PC-3 (cell line): ENCODE data around the gene GALNT10. TPM values are rescaled to one million over a fixed set of nuclear protein-coding genes. Genes with fewer than 3 reads are reported as not detected.

Experiments used
- ATAC-seq: fragments of 200-7000 bp; cut with Tn5 transposase; 2 replicates; pipeline ENCODE4 v1.9.1; 2020; ENCODE audit warnings: mild to moderate bottlenecking, moderate library complexity
- BruUV-seq: library from RNA; stranded (reverse); fragments of 400-500 nt; replicated peaks from 2 replicates; lab custom pipeline; 2021; lab: Mats Ljungman, UMichigan
- CTCF ChIA-PET: fragments of 300-600 bp; sonication (Branson Sonifier 250); formaldehyde crosslinking; loops from one replicate; lab custom pipeline; 2022; ENCODE audit warnings: antibody characterized with exemption; lab: Charles Lee
- POLR2A ChIA-PET: fragments of 300-600 bp; sonication (Branson Sonifier 250); formaldehyde crosslinking; loops from one replicate; lab custom pipeline; 2022; ENCODE audit warnings: antibody characterized with exemption; ENCODE audit not compliant: unreplicated experiment; lab: Charles Lee
- DNase-seq: peaks from one replicate; pipeline ENCODE4 v3.0.0-alpha.2; 2015
- H2AFZ ChIP-seq: fragments of 300-600 bp; sonication (generic); 2 replicates; pipeline ENCODE4 v1.6.0; 2016; ENCODE audit warnings: antibody characterized with exemption, low read length
- H3F3A ChIP-seq: fragments of 300-600 bp; sonication (generic); one replicate; pipeline ENCODE4 v1.6.0; 2017; ENCODE audit warnings: antibody characterized with exemption, low read length, control low read depth, mild to moderate bottlenecking; ENCODE audit not compliant: unreplicated experiment
- H3K27ac ChIP-seq: fragments of 300-600 bp; sonication (generic); 2 replicates; pipeline ENCODE4 v1.5.1; 2016; ENCODE audit warnings: mild to moderate bottlenecking, low read length
- H3K27me3 ChIP-seq: fragments of 300-600 bp; sonication (generic); 2 replicates; pipeline ENCODE4 v1.6.1; 2016; ENCODE audit warnings: low read length, mixed read lengths
- H3K36me3 ChIP-seq: fragments of 300-600 bp; sonication (generic); 2 replicates; pipeline ENCODE4 v1.6.1; 2016; ENCODE audit warnings: low read depth, mixed run types, low read length, mixed read lengths
- H3K4me1 ChIP-seq: fragments of 300-600 bp; sonication (generic); 2 replicates; pipeline ENCODE4 v1.5.1; 2016; ENCODE audit warnings: low read length; ENCODE audit not compliant: insufficient read depth
- H3K4me2 ChIP-seq: fragments of 300-600 bp; sonication (generic); 2 replicates; pipeline ENCODE4 v1.6.0; 2016; ENCODE audit warnings: low read length
- H3K4me3 ChIP-seq: fragments of 300-600 bp; sonication (generic); 2 replicates; pipeline ENCODE4 v1.5.1; 2016; ENCODE audit warnings: mild to moderate bottlenecking, low read length, mixed read lengths
- H3K79me2 ChIP-seq: fragments of 300-600 bp; sonication (generic); 2 replicates; pipeline ENCODE4 v1.6.1; 2017; ENCODE audit warnings: low read length, mixed read lengths
- H3K9ac ChIP-seq: fragments of 300-600 bp; sonication (generic); 2 replicates; pipeline ENCODE4 v1.6.0; 2016; ENCODE audit warnings: mild to moderate bottlenecking, low read length
- H3K9me2 ChIP-seq: fragments of 300-600 bp; sonication (generic); replicated peaks from 2 replicates; pipeline ENCODE4 v1.6.1; 2016; ENCODE audit warnings: mixed run types, low read length, mixed read lengths
- H3K9me3 ChIP-seq: fragments of 300-600 bp; sonication (generic); 2 replicates; pipeline ENCODE4 v1.6.1; 2016; ENCODE audit warnings: low read length, mixed read lengths
- H4K20me1 ChIP-seq: fragments of 300-600 bp; sonication (generic); 2 replicates; pipeline ENCODE4 v1.6.1; 2016; ENCODE audit warnings: low read length, mixed read lengths
- EZH2 ChIP-seq: fragments of 300-600 bp; sonication (generic); IDR thresholded peaks from one replicate; pipeline ENCODE4 v1.6.1; 2017; ENCODE audit warnings: antibody characterized with exemption, mild to moderate bottlenecking, low read length; ENCODE audit not compliant: unreplicated experiment
- EZH2phosphoT487 ChIP-seq: fragments of 300-600 bp; sonication (generic); IDR thresholded peaks from 2 replicates; pipeline ENCODE4 v1.6.1; 2018; ENCODE audit warnings: mild to moderate bottlenecking, antibody characterized with exemption, low read length, borderline replicate concordance
- intact Hi-C: fragments of 100-400 bp; cut with micrococcal nuclease; formaldehyde crosslinking; loops from 2 replicates; pipeline ENCODE4 v1.9.0; 2023
- total RNA-seq: library from RNA; depleted of rRNA; stranded (reverse); fragments of >200 nt; gene quantifications from 2 replicates; pipeline ENCODE4 v1.2.3, GENCODE V29; 2014
- TF ChIP-seq, protein P1 (sequence below): fragments of 300-600 bp; sonication (generic); conservative IDR thresholded peaks from 2 replicates; pipeline ENCODE4 v1.5.1; 2017; ENCODE audit warnings: antibody characterized with exemption, low read depth, mild to moderate bottlenecking, low read length

GALNT10 gene
- total RNA-seq, 1 experiment from 2014 or later: 46.2 TPM

DNA sequence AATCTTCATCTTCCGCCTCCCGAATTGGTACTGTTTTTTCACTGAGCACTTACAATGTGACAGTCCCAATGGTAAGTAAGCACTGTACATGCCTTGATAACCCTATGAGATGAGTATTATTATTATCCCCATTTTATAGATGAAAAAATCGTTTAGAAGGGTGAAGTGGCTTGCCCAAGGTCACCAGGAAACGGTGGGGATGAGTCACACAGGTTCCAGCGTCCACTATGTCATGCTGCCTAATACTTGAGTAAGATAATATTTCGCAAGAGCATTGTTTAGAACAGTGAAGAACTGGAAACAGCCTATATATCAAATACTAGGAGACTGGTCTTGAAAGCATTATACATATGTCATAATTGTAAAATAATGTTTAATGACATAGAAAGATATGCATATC is 274.6 kb downstream of the GALNT10 start:
- Histone ChIP-seq H3K27me3 (peaks cover 2% of the 10 kb centered on the region), H3F3A (no peaks in the 10 kb centered on the region), H3K27ac (no peak overlapping the region), H3K9me3 (no peaks in the 10 kb centered on the region), H3K4me2 (no peak overlapping the region), H3K9me2 (no peaks in the 10 kb centered on the region), H4K20me1 (no peaks in the 10 kb centered on the region), H3K4me3 (no peak overlapping the region), H3K9ac (no peak overlapping the region), H3K79me2 (no peaks in the 10 kb centered on the region), H2AFZ (no peak overlapping the region), H3K36me3 (no peaks in the 10 kb centered on the region), H3K4me1 (no peaks in the 10 kb centered on the region)
- BruUV-seq: no TSS peak
- ChIA-PET CTCF (no interaction called here), POLR2A (no interaction called here)
- DNase-seq (peak; percentile 18), ATAC-seq (no peak)
- intact Hi-C loops: no loop called here
- TF ChIP-seq EZH2 (no peak), EZH2phosphoT487 (no peak)
- TF ChIP-seq, protein P1, sequence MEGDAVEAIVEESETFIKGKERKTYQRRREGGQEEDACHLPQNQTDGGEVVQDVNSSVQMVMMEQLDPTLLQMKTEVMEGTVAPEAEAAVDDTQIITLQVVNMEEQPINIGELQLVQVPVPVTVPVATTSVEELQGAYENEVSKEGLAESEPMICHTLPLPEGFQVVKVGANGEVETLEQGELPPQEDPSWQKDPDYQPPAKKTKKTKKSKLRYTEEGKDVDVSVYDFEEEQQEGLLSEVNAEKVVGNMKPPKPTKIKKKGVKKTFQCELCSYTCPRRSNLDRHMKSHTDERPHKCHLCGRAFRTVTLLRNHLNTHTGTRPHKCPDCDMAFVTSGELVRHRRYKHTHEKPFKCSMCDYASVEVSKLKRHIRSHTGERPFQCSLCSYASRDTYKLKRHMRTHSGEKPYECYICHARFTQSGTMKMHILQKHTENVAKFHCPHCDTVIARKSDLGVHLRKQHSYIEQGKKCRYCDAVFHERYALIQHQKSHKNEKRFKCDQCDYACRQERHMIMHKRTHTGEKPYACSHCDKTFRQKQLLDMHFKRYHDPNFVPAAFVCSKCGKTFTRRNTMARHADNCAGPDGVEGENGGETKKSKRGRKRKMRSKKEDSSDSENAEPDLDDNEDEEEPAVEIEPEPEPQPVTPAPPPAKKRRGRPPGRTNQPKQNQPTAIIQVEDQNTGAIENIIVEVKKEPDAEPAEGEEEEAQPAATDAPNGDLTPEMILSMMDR: no peak

DNA sequence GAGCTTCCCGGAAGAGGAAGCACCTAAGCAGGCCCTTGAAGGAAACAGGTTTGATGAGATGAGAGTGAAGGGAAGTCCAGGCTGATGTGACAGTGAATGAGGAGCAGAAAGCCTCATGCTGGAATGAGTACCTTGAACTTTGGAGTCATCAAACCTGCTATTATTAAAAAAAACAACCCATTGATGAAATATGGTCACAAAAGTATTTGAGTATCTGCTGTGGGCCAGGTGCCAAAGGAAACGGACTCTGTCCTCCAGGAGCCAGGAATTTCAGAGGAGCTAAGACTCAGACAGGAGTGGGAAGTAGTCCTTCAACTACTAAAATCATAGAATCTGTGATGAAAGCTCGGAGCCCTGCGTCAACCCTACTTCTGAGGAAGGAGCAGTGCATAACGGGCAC is 275.6 kb downstream of the GALNT10 start:
- no peaks in the 10 kb centered on the region for H3K4me1 ChIP-seq
- H3K27me3 ChIP-seq: peaks cover 12% of the 10 kb centered on the region
- H3K9me3 ChIP-seq: no peaks in the 10 kb centered on the region
- H4K20me1 ChIP-seq: no peaks in the 10 kb centered on the region
- H3K9ac ChIP-seq: no peak overlapping the region
- CTCF ChIA-PET: no interaction called here
- H3K27ac ChIP-seq: no peak overlapping the region
- H3K4me2 ChIP-seq: no peak overlapping the region
- no TSS peak for BruUV-seq
- intact Hi-C loops: loop anchor here (2.0 kb wide), 1 partner anchor 491 kb away; no protein-coding TSS in a partner anchor
- H3K79me2 ChIP-seq: no peaks in the 10 kb centered on the region
- H3K9me2 ChIP-seq: no peaks in the 10 kb centered on the region
- no peaks in the 10 kb centered on the region for H3K36me3 ChIP-seq
- no peaks in the 10 kb centered on the region for H3F3A ChIP-seq
- H3K4me3 ChIP-seq: no peak overlapping the region
- DNase-seq: no peak
- ATAC-seq: no peak
- H2AFZ ChIP-seq: no peak overlapping the region
- no peak for TF ChIP-seq EZH2phosphoT487
- TF ChIP-seq EZH2: no peak
- TF ChIP-seq, protein P1: no peak
- POLR2A ChIA-PET: no interaction called here

DNA sequence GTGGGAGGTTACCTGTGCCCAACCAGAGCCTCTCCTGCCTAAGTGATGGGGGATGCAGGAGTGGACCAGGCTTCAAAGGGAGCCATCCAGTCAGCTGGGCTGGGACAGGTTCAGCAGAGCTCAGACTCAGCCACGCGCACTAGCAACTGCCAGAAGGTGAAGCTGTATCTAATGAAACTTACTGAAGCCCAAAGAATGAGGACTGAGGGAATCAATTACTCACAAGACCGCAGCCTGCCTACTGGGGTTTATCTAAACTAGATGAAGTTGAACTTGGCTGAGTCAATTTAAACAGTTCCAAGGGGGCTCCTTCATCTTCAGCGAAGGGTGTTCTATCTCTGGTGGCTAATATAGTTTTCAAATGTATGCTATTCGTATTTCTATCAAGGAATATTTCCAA is 276.1 kb downstream of the GALNT10 start:
- TF ChIP-seq EZH2 (no peak), EZH2phosphoT487 (no peak)
- TF ChIP-seq, protein P1: no peak
- no peaks in the 10 kb centered on the region for H3K4me1 ChIP-seq
- no peak overlapping the region for H2AFZ ChIP-seq
- intact Hi-C loops: loop anchor here (1.0 to 2.0 kb wide), 3 partner anchors 144 to 492 kb away; no protein-coding TSS in a partner anchor
- H3K9ac ChIP-seq: no peak overlapping the region
- no peaks in the 10 kb centered on the region for H3K79me2 ChIP-seq
- no peak overlapping the region for H3K4me2 ChIP-seq
- H3K36me3 ChIP-seq: no peaks in the 10 kb centered on the region
- ChIA-PET CTCF (no interaction called here), POLR2A (no interaction called here)
- no peaks in the 10 kb centered on the region for H3F3A ChIP-seq
- ATAC-seq (no peak), DNase-seq (no peak)
- H3K9me3 ChIP-seq: no peaks in the 10 kb centered on the region
- no peaks in the 10 kb centered on the region for H4K20me1 ChIP-seq
- no peak overlapping the region for H3K27ac ChIP-seq
- H3K27me3 ChIP-seq: peaks cover 17% of the 10 kb centered on the region
- H3K4me3 ChIP-seq: no peak overlapping the region
- no peaks in the 10 kb centered on the region for H3K9me2 ChIP-seq
- no TSS peak for BruUV-seq
